ENCODE results near the gene ADARB1.

Gene ADARB1

DNA sequence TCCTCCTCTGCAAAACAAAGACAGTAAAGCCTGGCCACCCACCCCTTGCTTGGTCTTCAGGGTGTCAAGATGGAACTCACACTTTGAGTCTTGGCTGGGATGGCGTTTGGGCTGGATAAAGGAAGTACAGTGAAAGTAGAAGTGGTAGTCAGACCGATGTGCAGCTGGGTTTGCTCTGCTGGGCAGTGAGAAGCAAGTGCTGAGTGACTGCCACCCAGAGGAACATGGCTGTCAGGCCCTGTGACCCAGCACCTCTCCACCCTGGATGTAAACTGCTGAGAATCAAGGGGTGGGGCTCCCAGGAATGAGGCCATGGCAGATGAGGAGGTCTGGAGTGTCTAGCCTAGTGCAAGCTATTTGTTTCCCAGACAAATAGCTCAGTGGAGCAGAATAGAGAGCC, 162.1 kb downstream of the ADARB1 start:
- DNase-seq, result no peak

DNA sequence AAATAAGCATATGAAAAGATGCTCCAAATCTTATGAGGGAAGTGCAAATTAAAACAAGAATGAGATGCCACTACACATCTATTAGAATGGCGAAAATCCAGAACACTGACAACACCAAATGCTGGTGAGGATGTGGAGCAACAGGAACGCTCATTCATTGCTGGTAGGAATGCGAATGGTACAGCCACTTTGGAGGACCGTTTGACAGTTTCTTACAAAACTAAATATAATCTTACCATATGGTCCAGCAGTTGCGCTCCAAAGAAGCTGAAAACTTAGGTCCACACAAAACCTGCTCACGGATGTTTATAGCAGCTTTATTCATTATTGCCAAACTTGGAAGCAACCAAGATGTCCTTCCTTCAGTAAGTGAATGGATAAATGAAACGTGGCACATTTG, 163.0 kb downstream of the ADARB1 start:
- no peak for DNase-seq

DNA sequence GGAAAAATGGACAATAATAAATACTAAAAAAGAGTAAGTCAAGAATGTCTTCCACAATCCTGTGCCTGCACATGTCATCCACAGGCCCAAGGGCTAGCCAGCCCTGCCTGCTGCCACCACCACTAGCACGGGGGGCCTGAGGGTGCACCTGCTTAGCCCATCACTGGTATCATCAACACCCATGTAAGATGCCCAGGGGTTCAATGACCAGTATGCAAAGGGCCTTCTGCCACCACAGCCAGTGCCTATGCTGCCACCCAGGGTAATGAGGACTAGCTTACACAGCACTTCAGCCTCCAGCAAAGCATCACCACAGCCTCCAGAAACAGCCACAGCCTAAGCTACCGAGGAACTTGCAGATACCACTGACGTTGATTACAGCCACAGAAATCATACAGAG, 167.0 kb downstream of the ADARB1 start:
- no peak for DNase-seq

DNA sequence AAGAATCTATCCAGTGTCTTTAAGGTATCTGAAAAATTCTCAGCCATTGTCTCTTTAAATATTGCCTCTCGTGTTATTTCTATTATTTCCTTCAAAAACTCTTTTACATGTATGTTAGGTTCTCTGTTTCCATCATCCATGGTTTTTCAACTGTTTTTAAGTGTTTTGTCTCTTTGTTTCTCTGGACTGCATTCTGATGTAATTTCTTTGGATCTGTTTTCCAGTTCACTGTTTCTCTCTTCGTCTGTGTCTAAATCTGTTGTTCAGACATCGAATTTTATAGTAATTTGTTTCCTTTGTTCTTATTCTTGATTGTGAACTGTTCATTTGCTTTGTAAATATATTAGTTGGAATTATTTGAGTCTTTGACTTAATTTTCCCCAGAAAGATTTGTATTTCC, 169.2 kb downstream of the ADARB1 start:
- DNase-seq, result no peak

DNA sequence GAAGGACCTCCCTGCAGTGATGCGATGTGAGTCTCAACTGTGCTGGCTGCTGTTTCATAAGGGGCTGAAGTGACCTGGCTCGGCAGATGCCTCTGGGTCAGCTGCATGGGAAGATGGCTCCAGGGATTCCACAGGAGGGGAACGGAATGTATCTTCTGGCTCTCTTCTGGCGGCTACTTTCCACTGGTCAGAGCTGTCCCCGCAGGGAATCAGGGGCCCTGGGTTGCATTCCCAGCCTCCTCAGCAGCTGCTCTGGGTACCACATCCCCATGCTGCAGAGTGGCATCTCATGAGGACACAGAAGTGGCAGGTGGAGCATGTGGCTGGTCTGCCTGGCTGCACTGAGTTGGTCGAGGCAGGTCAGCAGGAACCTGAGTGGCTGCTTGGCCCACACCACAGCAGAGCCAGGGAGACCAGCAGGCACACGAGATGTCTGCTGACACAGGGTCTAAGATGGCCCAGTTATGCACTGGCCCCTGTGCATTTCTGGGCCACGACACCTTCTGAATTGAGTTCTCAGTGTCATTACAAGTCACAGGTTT, 170.5 kb downstream of the ADARB1 start:
- DNase-seq, result no peak

DNA sequence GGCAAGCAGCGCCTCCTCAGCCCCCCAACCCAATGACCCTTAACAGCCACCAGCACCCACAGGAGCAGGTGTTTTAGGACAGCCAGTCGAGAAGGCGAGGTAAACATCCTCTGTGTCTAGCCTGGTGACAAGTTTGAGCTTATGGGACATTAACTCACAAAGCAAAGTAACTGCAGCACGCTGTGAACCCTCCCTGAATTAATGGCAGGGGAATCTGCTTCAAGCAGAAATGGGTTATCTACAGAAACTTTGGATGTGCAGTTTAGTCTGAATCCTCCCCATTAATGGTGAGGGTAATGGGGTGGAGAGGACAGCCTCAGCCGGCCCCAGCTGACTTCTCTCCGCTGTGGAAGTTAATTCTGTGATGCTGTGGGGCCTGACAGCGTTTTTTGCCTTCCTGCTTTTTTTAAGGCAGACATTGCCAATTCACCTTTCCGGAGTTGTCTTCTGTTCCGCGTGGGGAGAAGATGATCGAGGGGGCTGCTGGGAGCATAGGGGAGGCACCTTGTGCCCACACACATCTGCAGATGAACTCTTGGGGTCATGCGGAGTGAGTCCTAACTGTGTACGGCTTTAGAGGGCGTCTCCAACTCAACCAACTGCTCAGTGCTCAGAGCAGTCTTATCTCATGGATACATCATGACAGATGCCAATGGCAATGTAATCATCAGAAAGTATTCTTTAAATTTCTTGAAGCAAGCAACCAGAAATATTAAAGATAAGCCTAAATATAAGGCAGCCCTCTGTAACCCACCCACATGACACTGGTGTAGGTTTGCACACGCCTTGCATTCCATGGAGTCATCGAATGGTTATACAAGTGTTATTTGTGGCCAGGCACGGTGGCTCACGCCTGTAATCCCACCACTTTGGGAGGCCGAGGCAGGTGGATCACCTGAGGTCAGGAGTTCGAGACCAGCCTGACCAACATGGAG, 172.3 kb downstream of the ADARB1 start:
- no peak for DNase-seq

DNA sequence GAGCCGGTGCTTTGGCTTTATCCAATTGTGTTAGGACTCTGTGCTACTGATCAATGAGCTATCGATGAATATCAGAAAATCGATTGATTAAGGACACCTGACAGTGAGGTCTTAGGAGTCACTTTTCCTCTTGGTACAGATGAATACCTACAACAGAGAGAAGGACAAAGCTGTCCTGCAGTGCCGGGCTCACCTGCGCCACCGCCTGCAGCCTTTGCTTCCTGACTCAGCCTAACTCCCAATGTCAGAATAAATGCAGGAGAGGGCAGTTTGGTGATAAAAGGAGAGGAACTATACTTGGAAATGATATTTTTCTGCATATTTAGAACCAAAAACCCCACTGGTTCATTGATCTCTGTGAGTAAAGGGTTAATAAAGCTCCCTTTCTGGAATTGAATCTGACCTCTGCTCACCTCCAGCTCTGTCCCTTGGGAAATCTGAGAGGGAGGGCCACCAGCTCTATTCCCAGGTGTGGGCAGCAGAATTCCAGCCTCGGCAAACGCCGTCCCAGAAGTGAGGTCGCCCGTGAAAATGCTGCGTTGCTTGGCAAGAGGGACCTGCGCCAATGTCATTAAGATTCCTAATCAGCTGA, 174.0 kb downstream of the ADARB1 start:
- DNase-seq, result no peak

DNA sequence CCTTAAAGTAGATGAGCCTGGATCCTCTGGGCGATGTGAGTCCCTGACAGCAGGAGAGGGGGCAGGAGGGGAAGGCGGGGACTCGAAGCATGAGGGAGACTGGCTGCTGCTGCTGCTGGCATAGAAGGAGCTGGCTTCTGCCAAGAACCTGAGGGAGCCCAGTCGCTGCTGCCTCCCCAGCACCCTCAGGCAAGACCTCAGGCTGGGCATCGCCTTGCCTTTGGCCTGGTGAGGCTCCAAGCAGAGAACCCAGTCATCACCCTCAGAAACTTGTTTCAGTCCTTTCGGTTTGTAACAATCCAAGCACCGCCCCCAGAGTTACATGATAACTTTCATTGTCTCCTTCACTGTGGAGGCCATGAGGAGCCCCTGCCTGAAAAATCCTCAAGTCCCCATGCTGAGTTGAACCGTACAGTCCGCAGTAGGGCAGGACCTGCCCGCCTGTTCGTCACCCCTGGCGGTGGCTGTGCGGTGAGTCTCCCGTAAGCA, 174.6 kb downstream of the ADARB1 start:
- DNase-seq, result no peak

DNA sequence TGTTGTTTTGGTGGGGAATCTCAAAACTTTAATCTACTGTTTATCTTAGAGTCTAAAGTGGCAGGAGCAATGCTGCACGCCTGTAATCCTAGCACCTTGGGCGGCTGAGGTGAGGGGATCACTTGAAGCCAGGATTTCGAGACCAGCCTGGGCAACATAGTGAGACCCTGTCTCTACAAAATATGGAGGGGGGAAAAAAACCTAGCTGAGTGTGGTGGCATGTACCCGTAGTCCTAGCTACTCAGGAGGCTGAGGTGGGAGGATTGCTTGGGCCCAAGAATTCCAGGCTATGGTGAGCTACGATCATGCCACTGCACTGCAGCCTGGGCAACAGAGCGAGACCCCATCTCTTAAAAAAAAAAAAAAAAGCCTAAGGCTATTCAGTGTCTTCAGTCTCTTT, 175.2 kb downstream of the ADARB1 start:
- DNase-seq, result no peak

DNA sequence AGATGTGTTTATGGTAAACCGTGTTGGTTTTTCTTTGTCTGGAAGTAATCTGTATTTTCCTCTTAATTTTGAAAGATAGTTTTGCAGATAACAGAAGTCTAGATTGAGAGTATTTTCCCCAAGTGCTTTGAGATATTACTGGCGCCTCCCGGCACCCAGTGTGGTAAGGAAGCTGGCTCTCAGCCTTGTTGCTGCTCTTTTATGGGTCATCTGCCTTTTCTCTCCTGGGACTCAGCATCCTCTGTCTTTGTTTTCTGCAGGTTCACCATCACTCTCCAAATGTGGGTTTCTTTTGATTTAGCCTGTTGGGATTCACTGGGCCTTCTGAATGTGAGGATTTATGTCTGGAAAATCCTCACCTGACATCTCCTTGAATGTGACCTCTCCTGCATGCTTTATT, 175.9 kb downstream of the ADARB1 start:
- DNase-seq, result no peak

DNA sequence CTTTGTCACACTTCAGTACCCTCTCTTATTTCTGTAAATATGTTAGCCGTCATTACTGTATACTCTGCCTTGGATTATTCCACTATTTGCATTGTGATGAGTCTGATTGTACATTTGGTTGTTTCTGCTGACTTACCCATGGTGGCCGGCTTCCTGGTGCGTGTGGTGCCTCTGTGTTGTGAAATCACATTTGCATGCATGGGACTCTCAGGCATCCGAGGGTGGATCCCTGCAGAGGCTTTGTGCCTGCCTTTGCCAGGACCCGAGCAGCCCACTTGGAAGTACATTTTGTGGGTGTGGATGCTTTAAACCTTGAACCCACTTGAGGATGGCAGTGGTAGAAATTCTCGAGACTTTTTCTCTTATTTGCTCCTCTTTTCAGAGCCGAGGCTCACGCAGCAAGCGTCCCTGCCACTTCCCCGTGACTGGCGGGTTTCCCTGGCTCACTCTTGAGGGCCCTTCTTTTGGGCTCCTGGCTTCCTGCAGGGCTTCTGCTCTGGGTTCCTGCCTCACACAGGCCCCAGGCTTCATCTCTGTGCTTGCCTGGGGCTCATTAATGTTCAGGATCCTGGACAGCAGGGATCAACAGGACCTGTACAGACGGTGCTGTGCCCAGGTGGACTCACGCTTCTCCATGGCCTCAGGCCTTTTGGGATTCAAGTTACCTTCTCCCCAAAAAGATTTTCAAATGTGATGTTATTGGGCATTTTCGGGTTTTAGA, 176.7 kb downstream of the ADARB1 start:
- DNase-seq, result no peak

DNA sequence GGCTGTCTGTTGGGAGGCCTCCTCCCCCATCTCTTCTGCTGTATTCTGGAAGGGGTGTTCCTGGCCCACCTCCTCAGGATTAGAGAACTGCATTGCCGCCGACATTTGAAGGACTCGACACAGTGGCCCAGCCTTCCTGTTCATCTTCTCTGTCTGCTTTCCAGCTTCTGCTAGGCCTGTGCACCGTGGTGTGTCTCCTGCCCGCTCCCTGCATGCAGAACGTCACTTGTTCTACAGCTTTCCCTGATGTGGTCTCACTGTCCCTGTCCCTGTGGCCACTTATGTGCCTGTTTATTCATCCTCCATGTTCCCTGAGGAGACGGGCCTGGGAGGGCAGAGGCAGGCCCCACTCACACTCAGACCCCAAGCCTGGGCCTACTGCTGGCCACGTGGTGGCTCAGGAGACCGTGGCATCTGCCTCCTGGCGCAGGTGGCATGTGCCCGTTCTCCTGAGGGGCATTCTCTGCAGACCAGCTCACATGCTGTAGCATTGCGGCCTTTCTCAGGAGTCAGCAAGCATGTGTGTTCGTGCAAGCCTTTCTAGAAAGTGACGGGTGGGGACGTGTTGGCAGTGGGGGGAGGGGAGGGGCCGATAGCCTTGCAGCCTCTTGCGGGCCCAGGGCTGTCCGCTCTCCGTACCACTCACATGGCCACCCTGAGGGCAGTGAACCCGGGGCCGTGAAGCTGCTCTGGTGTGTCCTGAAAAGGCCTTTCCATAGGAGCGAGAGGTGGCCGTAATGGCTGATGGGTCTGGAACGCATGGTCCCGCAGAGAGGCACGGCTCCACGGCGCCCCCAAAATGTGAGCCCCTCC, 177.5 kb downstream of the ADARB1 start:
- DNase-seq, result no peak

DNA sequence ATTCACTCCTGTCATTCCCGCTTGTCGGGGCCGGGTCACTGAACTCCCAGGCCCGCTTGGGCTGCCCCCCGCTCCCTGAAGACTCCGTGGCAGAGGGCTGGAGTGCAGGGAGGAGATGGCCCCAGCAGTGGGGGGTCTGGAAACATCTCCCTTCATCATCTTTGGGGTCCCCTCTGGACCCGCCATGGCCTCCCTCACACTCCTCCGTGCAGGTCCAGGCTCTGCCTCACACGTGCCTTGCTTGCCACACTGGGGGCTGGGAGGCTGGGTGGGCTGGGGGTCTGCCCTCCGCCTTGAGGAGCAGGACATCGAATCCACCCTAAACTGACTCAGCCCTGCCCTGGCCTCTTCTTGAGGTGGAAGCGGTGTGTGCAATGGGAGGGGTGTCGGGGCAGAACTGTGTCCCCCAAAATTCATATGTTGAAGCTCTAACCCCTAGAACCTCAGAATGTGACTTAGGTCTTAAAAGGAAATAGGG, 178.1 kb downstream of the ADARB1 start:
- no peak for DNase-seq

DNA sequence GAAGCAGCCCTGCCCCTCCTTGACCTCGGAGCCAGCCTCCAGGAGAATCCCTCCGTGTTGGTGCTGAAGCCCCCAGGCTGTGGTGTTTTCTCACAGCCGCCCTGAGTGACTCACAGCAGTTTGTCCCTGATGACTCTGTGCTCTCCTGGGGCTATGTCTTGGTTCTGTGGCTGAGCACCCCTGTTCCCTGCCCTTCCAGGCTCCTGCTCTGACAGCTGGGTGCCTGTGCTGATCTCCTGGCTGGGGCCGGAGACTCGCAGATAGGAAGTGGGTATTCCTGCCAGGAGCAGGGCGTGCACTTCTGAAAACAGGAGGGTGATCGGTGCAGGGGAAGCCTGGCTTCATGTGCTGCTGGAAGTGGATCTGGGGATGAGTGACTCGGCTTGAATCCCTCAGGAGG, 178.8 kb downstream of the ADARB1 start:
- DNase-seq, result no peak

DNA sequence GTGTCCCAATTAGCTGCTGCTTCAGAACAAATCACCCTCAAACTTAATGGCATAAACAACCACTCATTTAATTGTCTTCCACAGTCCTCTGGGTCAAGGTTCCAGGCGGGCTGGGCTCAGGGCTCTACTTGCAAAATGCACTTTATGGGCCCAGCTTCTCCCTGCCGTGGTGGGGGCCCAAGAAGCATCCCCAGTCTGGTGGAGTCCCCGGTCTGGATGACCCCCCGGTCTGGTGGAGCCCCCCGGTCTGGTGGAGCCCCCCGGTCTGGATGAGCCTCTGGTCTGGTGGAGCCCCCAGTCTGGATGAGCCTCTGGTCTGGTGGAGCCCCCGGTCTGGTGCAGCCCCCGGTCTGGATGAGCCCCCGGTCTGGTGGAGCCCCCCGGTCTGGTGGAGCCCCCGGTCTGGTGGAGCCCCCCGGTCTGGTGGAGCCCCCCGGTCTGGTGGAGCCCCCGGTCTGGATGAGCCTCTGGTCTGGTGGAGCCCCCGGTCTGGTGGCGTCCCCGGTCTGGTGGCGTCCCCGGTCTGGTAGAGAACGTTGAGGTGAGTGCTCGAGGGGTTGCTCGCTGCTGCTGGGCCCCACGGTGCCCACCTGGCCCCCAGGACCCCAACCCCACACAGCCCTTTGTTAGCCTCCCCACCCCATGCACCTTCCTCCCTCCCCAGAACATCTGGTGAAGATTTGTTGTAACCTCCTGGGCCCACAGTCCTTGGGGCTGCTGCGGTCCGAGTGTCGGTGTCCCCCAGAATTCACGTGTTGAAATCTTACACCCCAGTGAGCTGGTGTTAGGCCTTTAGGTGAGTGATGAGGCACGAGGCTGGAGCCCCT, 179.5 kb downstream of the ADARB1 start:
- DNase-seq, result no peak

DNA sequence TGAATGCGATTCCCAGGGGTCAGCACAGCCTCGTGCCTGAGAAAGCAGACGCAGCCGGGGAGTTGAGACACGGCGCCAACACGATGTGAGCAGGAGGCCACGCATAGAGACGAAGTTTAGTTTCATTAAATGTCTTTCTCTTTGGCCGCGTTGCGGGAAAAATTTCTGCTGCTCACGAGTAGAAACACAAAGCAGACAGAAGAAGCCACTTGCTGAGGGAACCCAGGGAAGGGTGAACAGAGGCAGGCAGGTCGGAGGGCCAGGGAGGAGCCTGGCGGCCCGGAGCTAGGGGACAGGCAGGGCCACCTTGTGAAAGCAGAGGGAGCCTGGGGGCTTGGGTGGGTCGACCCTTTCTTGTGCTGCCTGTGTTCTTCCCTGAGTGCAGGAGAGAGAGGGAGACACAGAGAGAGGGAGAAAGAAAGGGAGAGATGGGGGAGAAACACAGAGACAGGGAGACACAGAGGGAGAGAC, 180.1 kb downstream of the ADARB1 start:
- no peak for DNase-seq

DNA sequence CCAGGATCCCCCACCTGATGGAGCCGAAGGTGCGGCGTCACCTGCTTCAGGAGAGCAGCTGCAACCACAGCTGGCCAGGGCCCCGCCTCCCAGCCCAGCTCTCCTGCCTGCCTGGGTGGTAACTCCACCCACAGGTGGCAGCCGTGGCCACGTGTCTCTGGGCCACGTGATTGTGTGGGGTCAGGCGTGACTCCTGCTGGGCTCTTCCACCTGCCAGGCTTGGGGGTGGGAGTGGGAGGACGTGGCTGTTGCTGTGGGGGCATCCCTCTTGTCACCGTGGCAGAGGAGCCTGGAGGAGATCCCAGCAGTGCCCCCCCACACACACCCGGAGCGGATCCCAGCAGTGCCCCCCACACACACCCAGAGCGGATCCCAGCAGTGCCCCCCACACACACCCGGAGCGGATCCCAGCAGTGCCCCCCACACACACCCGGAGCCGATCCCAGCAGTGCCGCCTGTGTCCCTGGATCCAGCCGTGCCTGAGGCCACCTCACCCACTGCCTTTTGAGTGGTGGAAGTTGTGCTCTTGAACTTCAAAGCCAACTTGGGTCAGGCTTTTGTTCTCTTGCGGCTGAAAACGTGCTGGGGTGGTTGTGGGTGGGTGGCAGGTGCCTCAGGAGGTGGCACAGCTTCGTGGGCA, 181.1 kb downstream of the ADARB1 start:
- peak; percentile 25 for DNase-seq

DNA sequence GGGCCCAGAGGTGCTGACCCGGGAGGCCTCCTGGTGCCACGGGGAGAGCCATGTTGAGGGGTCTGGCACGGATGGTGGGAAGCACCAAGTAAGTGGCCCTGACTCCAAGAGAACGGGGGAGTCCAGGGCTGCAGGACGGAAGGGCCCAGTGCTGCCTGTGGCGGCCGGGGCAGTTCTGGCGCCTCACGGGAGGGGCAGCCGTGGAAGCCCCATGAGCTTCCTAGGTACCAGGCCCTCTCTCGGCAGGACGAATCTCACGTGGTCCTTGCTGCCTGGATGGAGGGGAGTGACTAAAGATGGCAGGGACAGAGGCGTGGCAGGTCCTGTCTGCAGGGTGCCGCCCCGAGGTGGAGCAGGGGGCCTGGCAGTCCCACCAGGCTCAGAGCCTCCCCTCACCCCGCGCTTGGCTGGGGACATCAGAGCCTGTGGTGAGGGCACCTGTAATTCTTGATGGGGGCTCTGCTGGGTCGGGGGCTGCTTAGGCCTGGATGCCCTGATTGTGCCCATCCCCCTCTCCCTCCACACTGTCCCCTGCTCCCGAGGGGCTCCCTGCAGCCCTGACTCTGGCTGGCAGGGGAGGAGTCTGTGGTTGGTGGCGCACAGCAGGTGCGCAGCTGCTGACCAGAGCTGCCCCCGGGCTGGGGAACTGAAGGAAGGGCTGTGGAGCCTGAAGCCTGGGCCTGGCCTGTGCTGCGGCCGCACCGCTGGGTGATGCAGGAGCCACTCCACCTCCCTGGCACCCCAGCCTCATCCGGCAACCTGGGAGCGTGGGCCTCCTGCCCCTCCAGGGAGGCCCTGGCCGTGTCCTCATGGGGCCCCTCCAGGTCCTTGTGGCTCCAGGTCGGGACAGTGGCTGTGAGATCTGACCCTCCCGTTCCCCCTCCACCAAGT, 181.9 kb downstream of the ADARB1 start:
- no peak for DNase-seq

DNA sequence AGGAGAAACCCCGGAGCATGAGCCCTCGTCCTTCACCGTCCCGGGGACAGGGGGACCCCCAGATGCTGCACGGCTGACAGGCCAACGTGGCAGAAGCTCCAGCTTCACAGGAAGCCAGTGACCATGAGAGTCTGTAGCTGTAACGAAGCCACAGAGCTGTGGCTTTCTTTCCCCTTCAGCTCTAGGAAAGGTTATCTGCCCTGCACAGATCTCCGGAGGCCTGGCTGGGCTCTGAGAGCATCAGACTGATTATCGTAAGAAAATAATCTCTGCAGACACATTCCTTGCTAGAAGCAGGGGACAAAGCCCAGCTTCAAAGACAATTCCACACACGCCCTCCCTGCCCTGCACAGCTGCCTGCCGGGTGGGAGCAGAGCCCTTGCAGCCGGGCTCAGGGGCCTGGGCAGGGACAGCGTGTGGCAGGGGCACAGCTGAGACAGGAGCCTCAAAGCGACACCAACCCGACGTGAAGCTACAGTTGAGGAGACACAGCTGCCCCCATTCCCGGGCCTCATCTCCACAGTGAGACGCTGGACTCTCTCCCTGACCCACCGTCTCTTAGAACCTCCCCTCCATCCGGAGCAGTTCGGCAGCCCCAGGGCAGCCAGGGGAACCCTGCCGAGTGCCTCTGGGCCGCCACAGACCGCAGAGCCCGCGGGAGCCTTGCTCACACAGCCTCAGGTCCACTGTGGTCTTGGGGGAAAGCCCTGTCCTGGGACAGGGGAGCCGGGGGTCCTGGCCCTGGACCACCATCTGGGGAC, 182.7 kb downstream of the ADARB1 start:
- DNase-seq, result no peak
